Fibroblast of villous mesenchyme (primary cell): ENCODE data around the gene CUTC. TPM values are rescaled to one million over a fixed set of nuclear protein-coding genes. Genes with fewer than 3 reads are reported as not detected.

ENCODE experiments used
- DNase-seq: peaks from one replicate; pipeline ENCODE4 v3.0.0-alpha.2; 2010; ENCODE audit warnings: low read depth
- H3K4me3 ChIP-seq: 2 replicates; pipeline ENCODE4 v1.5.1; 2011; ENCODE audit warnings: low read depth, mild to moderate bottlenecking, low read length
- CTCF ChIP-seq: IDR thresholded peaks from 2 replicates; pipeline ENCODE4 v1.5.1; 2012; ENCODE audit warnings: low read depth, mild to moderate bottlenecking, low read length; ENCODE audit not compliant: insufficient read depth
- total RNA-seq: library from RNA; depleted of rRNA; stranded (reverse); fragments of >200 nt; gene quantifications from 2 replicates; pipeline ENCODE4 v1.2.3, GENCODE V29; 2012

CUTC gene
- total RNA-seq, 1 donor: 19.0 TPM

GRCh38 chr10:99798920-99799319 is 66.9 kb downstream of the CUTC start:
- TF ChIP-seq CTCF: no peak
- no peak for DNase-seq

GRCh38 chr10:99799613-99800012 is 67.6 kb downstream of the CUTC start:
- no peak for TF ChIP-seq CTCF
- DNase-seq: no peak
- H3K4me3 ChIP-seq: no peak overlapping the region

More at GRCh38 chr10:99798920-99799319, 66.9 kb downstream of the CUTC start:
- H3K4me3 ChIP-seq: no peak overlapping the region

GRCh38 chr10:99804471-99804870 is 72.4 kb downstream of the CUTC start:
- DNase-seq: no peak
- no peak for TF ChIP-seq CTCF
- H3K4me3 ChIP-seq: no peak overlapping the region

- DNase-seq: no peak
- TF ChIP-seq CTCF: no peak
- H3K4me3 ChIP-seq: no peak overlapping the region
These were observed 73.2 kb downstream of the CUTC start for GRCh38 chr10:99805190-99805589.

Other genes starting within 250 kb of the CUTC start
- gene NKX2-3, start 199.3 kb upstream of the CUTC start, total RNA-seq: not detected in 2 replicates
- gene SLC25A28, start 111.8 kb upstream of the CUTC start, total RNA-seq: 16.0 and 18.4 TPM in 2 replicates
- gene ENTPD7, start 72.7 kb upstream of the CUTC start, total RNA-seq: 43.2 and 48.4 TPM in 2 replicates
- gene COX15, start 107 bp upstream of the CUTC start, total RNA-seq: 29.0 and 54.0 TPM in 2 replicates
- gene ABCC2, start 50.4 kb downstream of the CUTC start, total RNA-seq: 0.32 and 0.43 TPM in 2 replicates